GM12878 (cell line): ENCODE measurements around the gene ARHGAP26. TPM values are rescaled to one million over a fixed set of nuclear protein-coding genes. Genes with fewer than 3 reads are reported as not detected.

ENCODE experiments used
- ATAC-seq: fragments of 200-7000 bp; cut with Tn5 transposase; 3 replicates; pipeline ENCODE4 v1.9.1; 2020; ENCODE audit warnings: mild to moderate bottlenecking, moderate library complexity
- BruUV-seq: library from RNA; stranded (reverse); fragments of 400-500 nt; replicated peaks from 2 replicates; lab custom pipeline; 2021; lab: Mats Ljungman, UMichigan
- CTCF ChIA-PET: fragments of 300-600 bp; sonication (Branson Sonifier 250); formaldehyde crosslinking; extraction: SDS; loops from one replicate; lab custom pipeline; 2021; ENCODE audit warnings: inconsistent platforms; lab: Yijun Ruan, JAX
- POLR2A ChIA-PET: fragments of 350-600 bp; formaldehyde crosslinking; extraction: SDS; loops from one replicate; lab custom pipeline; 2021; ENCODE audit warnings: inconsistent platforms; lab: Charles Lee
- RAD21 ChIA-PET: fragments of 300-600 bp; sonication (Branson Sonifier 250); formaldehyde crosslinking; loops from one replicate; lab custom pipeline; 2023; ENCODE audit warnings: antibody characterized with exemption; ENCODE audit not compliant: unreplicated experiment; lab: Charles Lee
- SMC1A ChIA-PET: fragments of 300-600 bp; sonication (Branson Sonifier 250); formaldehyde crosslinking; loops from one replicate; lab custom pipeline; 2023; ENCODE audit not compliant: unreplicated experiment, uncharacterized antibody; lab: Charles Lee
- DNase-seq: peaks from one replicate; pipeline ENCODE4 v3.0.0-alpha.2; 2011; ENCODE audit warnings: low read depth, low spot score
- FAIRE-seq: peaks from 3 replicates; lab custom pipeline; 2011; peaks lifted over from hg19 to GRCh38; lab: Jason Lieb, UNC
- H2AFZ ChIP-seq: 2 replicates; pipeline ENCODE4 v1.6.0; 2011; ENCODE audit warnings: low read depth, low read length, control low read depth; ENCODE audit not compliant: control insufficient read depth
- H3K27ac ChIP-seq: 2 replicates; pipeline ENCODE4 v1.5.1; 2011; ENCODE audit warnings: control low read depth; ENCODE audit not compliant: control insufficient read depth, insufficient read depth
- H3K27me3 ChIP-seq, 2 experiments: replicated peaks in 1 of 2; 2 replicates each; pipeline versions ENCODE4 v1.6.0 to v1.6.1; 2011; ENCODE audit warnings: low read length in 1 of 2; ENCODE audit not compliant: control insufficient read depth in 2 of 2, insufficient read depth in 2 of 2
- H3K36me3 ChIP-seq, 2 experiments: 2 replicates each; pipeline ENCODE4 v1.5.1; 2011; ENCODE audit warnings: low read length in 1 of 2; ENCODE audit not compliant: control insufficient read depth in 2 of 2, insufficient read depth in 2 of 2
- H3K4me1 ChIP-seq: 2 replicates; pipeline ENCODE4 v1.6.1; 2011; ENCODE audit warnings: mild to moderate bottlenecking, low read length, moderate library complexity, mixed read lengths; ENCODE audit not compliant: control insufficient read depth, insufficient read depth
- H3K4me2 ChIP-seq: 2 replicates; pipeline ENCODE4 v1.6.0; 2011; ENCODE audit warnings: control low read depth; ENCODE audit not compliant: control insufficient read depth, insufficient read depth
- H3K4me3 ChIP-seq: fragments of 200-600 bp; sonication (generic); 2 replicates; pipeline ENCODE4 v1.5.1; 2016
- H3K79me2 ChIP-seq: 2 replicates; pipeline ENCODE4 v1.6.0; 2011; ENCODE audit warnings: low read length; ENCODE audit not compliant: control insufficient read depth, insufficient read depth
- H3K9ac ChIP-seq: 2 replicates; pipeline ENCODE4 v1.8.0; 2011; ENCODE audit warnings: low read length, control low read depth, mixed read lengths; ENCODE audit not compliant: control insufficient read depth, insufficient read depth
- H3K9me3 ChIP-seq: replicated peaks from 3 replicates; pipeline ENCODE4 v1.5.1; 2011; ENCODE audit warnings: mild to moderate bottlenecking, low read length; ENCODE audit not compliant: control insufficient read depth, insufficient read depth
- H4K20me1 ChIP-seq: 2 replicates; pipeline ENCODE4 v1.6.0; 2011; ENCODE audit not compliant: control insufficient read depth, insufficient read depth
- IKZF2 ChIP-seq, 2 experiments: fragments of 450-650 bp; IDR thresholded peaks; 2 replicates each; pipeline ENCODE4 v1.6.1; 2017; ENCODE audit warnings: mild to moderate bottlenecking in 2 of 2, moderate library complexity in 2 of 2
- WGBS: methylation state at CpG from one replicate; pipeline ENCODE4 v1.1.6; 2016; ENCODE audit warnings: low lambda C conversion rate; ENCODE audit not compliant: insufficient replicate concordance, insufficient coverage; ENCODE audit errors: missing lambda C conversion rate; 5-methylcytosine and 5-hydroxymethylcytosine counted together
- in situ Hi-C: fragments of 300-500 bp; cut with MboI; formaldehyde crosslinking; loops from 9 replicates; pipeline ENCODE4 v1.14.3; 2018; ENCODE audit warnings: mixed read lengths
- intact Hi-C: fragments of 100-400 bp; cut with micrococcal nuclease; formaldehyde crosslinking; loops from one replicate; pipeline ENCODE4 v1.14.2; 2022; ENCODE audit not compliant: unreplicated experiment
- polyA plus RNA-seq, 11 experiments: library from polyadenylated mRNA; depleted of rRNA in 4 of 11; unstranded in 6 of 11; stranded (reverse) in 5 of 11; fragments of >200 nt; fragmentation: Nextera tagmentation in 4 of 11; fragmentation: Illumina TruSeq in 1 of 11; extraction: Ambion mirVana in 4 of 11; extraction: Trizol in 1 of 11; gene quantifications; 1 replicate in 1 of 11; 2 replicates in 10 of 11; pipeline versions ENCODE4 v1.2.1 to v1.2.3, GENCODE V29; 2011 to 2016; ENCODE audit warnings: inconsistent platforms in 2 of 11, missing spikeins in 2 of 11, low read depth in 1 of 11
- total RNA-seq, 4 experiments: library from RNA; depleted of rRNA in 3 of 4; stranded (reverse); fragments of >200 nt in 3 of 4; fragmentation: Illumina TruSeq in 1 of 4; extraction: Trizol in 1 of 4; gene quantifications; 2 replicates each; pipeline versions ENCODE4 v1.2.1 to v1.2.3, GENCODE V29; 2013 to 2021
- TF ChIP-seq, protein P1 (sequence below): fragments of 450-650 bp; IDR thresholded peaks from 2 replicates; pipeline ENCODE4 v1.6.1; 2017; ENCODE audit warnings: mild to moderate bottlenecking, moderate library complexity
- TF ChIP-seq, protein P2 (sequence below): fragments of 450-650 bp; IDR thresholded peaks from 2 replicates; pipeline ENCODE4 v1.6.1; 2017; ENCODE audit warnings: mild to moderate bottlenecking, low read depth, inconsistent platforms; ENCODE audit not compliant: poor library complexity, severe bottlenecking

The ARHGAP26 gene
- total and polyA plus RNA-seq, 10 of the 15 experiments (the other 5 are each of a cell fraction or from before 2014, with no cell fraction given): 9.4 to 41.5 (median 19.3) TPM

DNA sequence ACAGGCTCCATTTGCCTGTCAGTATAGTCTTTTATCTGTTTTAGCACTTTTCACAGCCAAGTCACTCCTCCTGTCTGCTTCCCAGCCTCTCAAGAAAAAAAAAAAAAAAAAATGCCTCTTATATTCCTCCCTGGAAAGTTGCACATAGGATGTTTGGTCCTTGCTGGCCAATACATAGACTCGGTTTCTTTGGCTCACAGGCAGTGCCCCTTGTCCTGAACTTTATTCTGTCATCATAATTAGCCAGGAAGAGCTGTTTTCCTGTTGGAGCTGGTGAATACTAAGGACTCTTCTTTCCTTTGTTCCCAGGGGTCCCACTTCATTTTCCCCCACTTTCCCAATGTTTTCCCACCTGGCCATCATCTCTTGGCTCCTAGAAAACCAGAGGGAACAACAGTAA, 442.1 kb downstream of the ARHGAP26 start:
- TF ChIP-seq, protein P1, sequence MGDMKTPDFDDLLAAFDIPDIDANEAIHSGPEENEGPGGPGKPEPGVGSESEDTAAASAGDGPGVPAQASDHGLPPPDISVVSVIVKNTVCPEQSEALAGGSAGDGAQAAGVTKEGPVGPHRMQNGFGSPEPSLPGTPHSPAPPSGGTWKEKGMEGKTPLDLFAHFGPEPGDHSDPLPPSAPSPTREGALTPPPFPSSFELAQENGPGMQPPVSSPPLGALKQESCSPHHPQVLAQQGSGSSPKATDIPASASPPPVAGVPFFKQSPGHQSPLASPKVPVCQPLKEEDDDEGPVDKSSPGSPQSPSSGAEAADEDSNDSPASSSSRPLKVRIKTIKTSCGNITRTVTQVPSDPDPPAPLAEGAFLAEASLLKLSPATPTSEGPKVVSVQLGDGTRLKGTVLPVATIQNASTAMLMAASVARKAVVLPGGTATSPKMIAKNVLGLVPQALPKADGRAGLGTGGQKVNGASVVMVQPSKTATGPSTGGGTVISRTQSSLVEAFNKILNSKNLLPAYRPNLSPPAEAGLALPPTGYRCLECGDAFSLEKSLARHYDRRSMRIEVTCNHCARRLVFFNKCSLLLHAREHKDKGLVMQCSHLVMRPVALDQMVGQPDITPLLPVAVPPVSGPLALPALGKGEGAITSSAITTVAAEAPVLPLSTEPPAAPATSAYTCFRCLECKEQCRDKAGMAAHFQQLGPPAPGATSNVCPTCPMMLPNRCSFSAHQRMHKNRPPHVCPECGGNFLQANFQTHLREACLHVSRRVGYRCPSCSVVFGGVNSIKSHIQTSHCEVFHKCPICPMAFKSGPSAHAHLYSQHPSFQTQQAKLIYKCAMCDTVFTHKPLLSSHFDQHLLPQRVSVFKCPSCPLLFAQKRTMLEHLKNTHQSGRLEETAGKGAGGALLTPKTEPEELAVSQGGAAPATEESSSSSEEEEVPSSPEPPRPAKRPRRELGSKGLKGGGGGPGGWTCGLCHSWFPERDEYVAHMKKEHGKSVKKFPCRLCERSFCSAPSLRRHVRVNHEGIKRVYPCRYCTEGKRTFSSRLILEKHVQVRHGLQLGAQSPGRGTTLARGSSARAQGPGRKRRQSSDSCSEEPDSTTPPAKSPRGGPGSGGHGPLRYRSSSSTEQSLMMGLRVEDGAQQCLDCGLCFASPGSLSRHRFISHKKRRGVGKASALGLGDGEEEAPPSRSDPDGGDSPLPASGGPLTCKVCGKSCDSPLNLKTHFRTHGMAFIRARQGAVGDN: 0 out of 2 replicates have a peak, but pooled peaks have one; percentile 6
- TF ChIP-seq, protein P2, sequence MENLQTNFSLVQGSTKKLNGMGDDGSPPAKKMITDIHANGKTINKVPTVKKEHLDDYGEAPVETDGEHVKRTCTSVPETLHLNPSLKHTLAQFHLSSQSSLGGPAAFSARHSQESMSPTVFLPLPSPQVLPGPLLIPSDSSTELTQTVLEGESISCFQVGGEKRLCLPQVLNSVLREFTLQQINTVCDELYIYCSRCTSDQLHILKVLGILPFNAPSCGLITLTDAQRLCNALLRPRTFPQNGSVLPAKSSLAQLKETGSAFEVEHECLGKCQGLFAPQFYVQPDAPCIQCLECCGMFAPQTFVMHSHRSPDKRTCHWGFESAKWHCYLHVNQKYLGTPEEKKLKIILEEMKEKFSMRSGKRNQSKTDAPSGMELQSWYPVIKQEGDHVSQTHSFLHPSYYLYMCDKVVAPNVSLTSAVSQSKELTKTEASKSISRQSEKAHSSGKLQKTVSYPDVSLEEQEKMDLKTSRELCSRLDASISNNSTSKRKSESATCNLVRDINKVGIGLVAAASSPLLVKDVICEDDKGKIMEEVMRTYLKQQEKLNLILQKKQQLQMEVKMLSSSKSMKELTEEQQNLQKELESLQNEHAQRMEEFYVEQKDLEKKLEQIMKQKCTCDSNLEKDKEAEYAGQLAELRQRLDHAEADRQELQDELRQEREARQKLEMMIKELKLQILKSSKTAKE: no peak
- TF ChIP-seq IKZF2 (IDR thresholded peaks at IDR 0.05): peak in 1 of 2 experiments; percentile 11; a peak in 1 of 4 replicates
- H4K20me1 ChIP-seq: no peaks in the 10 kb centered on the region
- peak overlapping the region; percentile 100 for H3K27ac ChIP-seq
- FAIRE-seq: no peak
- ChIA-PET POLR2A (interaction anchor here (0.7 to 2.8 kb wide), 3 partner anchors 10 to 99 kb away, joined by 3 to 44 read pairs (median 9); no protein-coding TSS in a partner anchor), CTCF (interaction anchor here (1.0 to 2.6 kb wide), 6 partner anchors 10 to 209 kb away, joined by 4 to 36 read pairs (median 8); no protein-coding TSS in a partner anchor), RAD21 (interaction anchor here (0.7 to 12.2 kb wide), 12 partner anchors 13 to 615 kb away, joined by 3 to 482 read pairs (median 14); no protein-coding TSS in a partner anchor), SMC1A (interaction anchor here (0.7 to 11.0 kb wide), 11 partner anchors 14 to 201 kb away, joined by 3 to 423 read pairs (median 11); partner anchors contain the start of gene NR3C1)
- in situ Hi-C loops: no loop called here
- H3K27me3 ChIP-seq: no peaks in the 10 kb centered on the region
- no peak overlapping the region for H3K9ac ChIP-seq
- H2AFZ ChIP-seq: no peak overlapping the region
- DNase-seq: no peak
- H3K4me2 ChIP-seq: no peak overlapping the region
- H3K9me3 ChIP-seq: no peaks in the 10 kb centered on the region
- peaks cover 75% of the 10 kb centered on the region for H3K4me1 ChIP-seq
- peaks cover 4 to 5% of the 10 kb centered on the region in 2 experiments; a peak in 3 of 4 replicates for H3K36me3 ChIP-seq
- H3K4me3 ChIP-seq: no peak overlapping the region
- no peak for ATAC-seq
- intact Hi-C loops: loop anchor here (5.0 kb wide), 1 partner anchor 75 kb away; no protein-coding TSS in a partner anchor
- BruUV-seq: no TSS peak
- H3K79me2 ChIP-seq: peaks cover 35% of the 10 kb centered on the region
- WGBS: 84% methylated on average over 1 of the region's 1 CpG
